Measurements from ENCODE around the gene VAT1L. TPM values are rescaled to one million over a fixed set of nuclear protein-coding genes. Genes with fewer than 3 reads are reported as not detected.

VAT1L gene
- total and polyA plus RNA-seq, 9 donors, result 0.05 to 2.3 (median 0.23) TPM

GRCh38 chr16:77785373-77785764, 3.0 kb upstream of the VAT1L start:
- intact Hi-C loops (cut with DNase I), result loop anchor here in 1 of 4 donors (10.0 kb wide), 1 partner anchor 59 kb away; no protein-coding TSS in a partner anchor
- TF ChIP-seq POLR2A (IDR thresholded peaks at IDR 0.05) (no peak), EP300 (IDR thresholded peaks at IDR 0.05) (no peak), CTCF (IDR thresholded peaks at IDR 0.05) (no peak)
- Histone ChIP-seq H3K36me3 (no peaks in the 10 kb centered on the region), H3K27me3 (no peaks in the 10 kb centered on the region), H3K4me3 (no peak overlapping the region), H3K9me3 (no peaks in the 10 kb centered on the region), H3K4me1 (ENCODE audit: insufficient read depth) (peaks cover 2% of the 10 kb centered on the region), H3K27ac (no peak overlapping the region)
- DNase-seq, result no peak
- WGBS, 3 donors, result 85 to 93% (median 91%) methylated on average over 2 of the region's 2 CpGs

GRCh38 chr16:77786186-77786847, 2.0 kb upstream of the VAT1L start:
- H3K36me3 ChIP-seq, result no peaks in the 10 kb centered on the region
- no peak overlapping the region for H3K4me3 ChIP-seq
- DNase-seq, result no peak
- no peaks in the 10 kb centered on the region for H3K27me3 ChIP-seq
- no peaks in the 10 kb centered on the region for H3K9me3 ChIP-seq
- intact Hi-C loops (cut with DNase I), result loop anchor here in 1 of 4 donors (10.0 kb wide), 1 partner anchor 58 kb away; no protein-coding TSS in a partner anchor
- no peak overlapping the region for H3K27ac ChIP-seq
- WGBS, 3 donors, result 23 to 40% (median 26%) methylated on average over 5 of the region's 5 CpGs
- H3K4me1 ChIP-seq (ENCODE audit: insufficient read depth), result peaks cover 2% of the 10 kb centered on the region
- TF ChIP-seq EP300 (IDR thresholded peaks at IDR 0.05) (no peak), POLR2A (IDR thresholded peaks at IDR 0.05) (no peak), CTCF (IDR thresholded peaks at IDR 0.05) (no peak)

- H3K27ac ChIP-seq, result no peak overlapping the region
- WGBS, 3 donors, result 35 to 51% (median 42%) methylated on average over 2 of the region's 2 CpGs
- H3K36me3 ChIP-seq, result no peaks in the 10 kb centered on the region
- no peak for TF ChIP-seq EP300 (IDR thresholded peaks at IDR 0.05)
- H3K27me3 ChIP-seq, result no peaks in the 10 kb centered on the region
- no peaks in the 10 kb centered on the region for H3K9me3 ChIP-seq
- peaks cover 2% of the 10 kb centered on the region for H3K4me1 ChIP-seq (ENCODE audit: insufficient read depth)
- H3K4me3 ChIP-seq, result no peak overlapping the region
- DNase-seq, result no peak
- intact Hi-C loops (cut with DNase I), result loop anchor here in 1 of 4 donors (10.0 kb wide), 1 partner anchor 57 kb away; no protein-coding TSS in a partner anchor
These were observed 912 bp upstream of the VAT1L start for GRCh38 chr16:77787452-77787851.

GRCh38 chr16:77789085-77790008, 983 bp downstream of the VAT1L start:
- H3K27me3 ChIP-seq, result no peaks in the 10 kb centered on the region
- H3K27ac ChIP-seq, result no peak overlapping the region

More at GRCh38 chr16:77789085-77790008, 983 bp downstream of the VAT1L start:
- 4 to 5% (median 4%) methylated on average over 34 of the region's 34 CpGs for WGBS, 3 donors
- intact Hi-C loops (cut with DNase I), result loop anchor here in 1 of 4 donors (10.0 kb wide), 1 partner anchor 55 kb away; no protein-coding TSS in a partner anchor
- Histone ChIP-seq H3K9me3 (no peaks in the 10 kb centered on the region), H3K4me3 (peak overlapping the region; percentile 28), H3K4me1 (ENCODE audit: insufficient read depth) (peaks cover 2% of the 10 kb centered on the region), H3K36me3 (no peaks in the 10 kb centered on the region)
- no peak for DNase-seq
- TF ChIP-seq CTCF (IDR thresholded peaks at IDR 0.05), result no peak
- no peak for TF ChIP-seq POLR2A (IDR thresholded peaks at IDR 0.05)
- TF ChIP-seq EP300 (IDR thresholded peaks at IDR 0.05), result no peak

Data from ovary (tissue), 9 donors.